Measurements from ENCODE around the gene TP53BP2. TPM values are rescaled to one million over a fixed set of nuclear protein-coding genes. Genes with fewer than 3 reads are reported as not detected.
"Not testable (repeated sequence)": the region's sequence is repeated elsewhere in the genome, so short reads cannot be mapped to it uniquely, and the experiment has no call there.

The TP53BP2 gene
- polyA plus RNA-seq, 1 donor from 2014 or later: 25.2 TPM

DNA sequence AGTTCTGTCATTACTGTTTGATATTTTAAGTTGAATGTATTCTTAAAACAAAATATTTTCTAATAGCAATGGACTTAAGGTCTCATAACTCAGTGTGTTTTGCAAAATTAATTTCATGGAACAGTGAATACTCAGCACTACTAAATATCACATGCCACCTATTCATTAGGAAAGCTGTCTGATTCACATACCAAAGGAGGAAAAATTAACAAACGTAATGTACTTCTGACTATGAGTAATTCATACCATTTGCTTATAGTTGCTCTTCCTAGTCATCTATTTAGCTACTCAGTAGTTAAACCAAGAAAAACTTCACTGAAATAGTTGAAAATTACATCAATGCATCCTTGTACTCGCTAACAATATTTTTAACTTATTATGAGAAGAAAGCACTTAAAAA lies 35.2 kb downstream of the TP53BP2 start:
- Histone ChIP-seq H3K27ac (ENCODE audit: low read length) (no peak overlapping the region), H4K20me1 (ENCODE audit: insufficient read depth) (no peaks in the 10 kb centered on the region), H3K36me3 (ENCODE audit: insufficient read depth, low read length) (peaks cover 9% of the 10 kb centered on the region), H3K27me3 (ENCODE audit: insufficient read depth, low read depth, low read length) (no peaks in the 10 kb centered on the region), H3K9me2 (ENCODE audit: insufficient read depth, low read length) (no peaks in the 10 kb centered on the region), H2AFZ (ENCODE audit: low read depth, low read length) (no peak overlapping the region), H3K9ac (ENCODE audit: low read length) (no peak overlapping the region), H3K4me3 (ENCODE audit: low read length) (no peak overlapping the region), H3K4me2 (ENCODE audit: low read length) (no peak overlapping the region), H3K9me3 (ENCODE audit: low read length) (no peaks in the 10 kb centered on the region), H3K79me2 (replicated peaks; ENCODE audit: insufficient read depth, low read length) (no peaks in the 10 kb centered on the region), H3F3A (ENCODE audit: insufficient read depth, low read length, poor library complexity, severe bottlenecking) (no peaks in the 10 kb centered on the region)
- TF ChIP-seq MXI1 (conservative IDR thresholded peaks at IDR 0.05; ENCODE audit: poor library complexity, severe bottlenecking) (no peak), RAD21 (conservative IDR thresholded peaks at IDR 0.05) (no peak)
- TF ChIP-seq, protein P1, sequence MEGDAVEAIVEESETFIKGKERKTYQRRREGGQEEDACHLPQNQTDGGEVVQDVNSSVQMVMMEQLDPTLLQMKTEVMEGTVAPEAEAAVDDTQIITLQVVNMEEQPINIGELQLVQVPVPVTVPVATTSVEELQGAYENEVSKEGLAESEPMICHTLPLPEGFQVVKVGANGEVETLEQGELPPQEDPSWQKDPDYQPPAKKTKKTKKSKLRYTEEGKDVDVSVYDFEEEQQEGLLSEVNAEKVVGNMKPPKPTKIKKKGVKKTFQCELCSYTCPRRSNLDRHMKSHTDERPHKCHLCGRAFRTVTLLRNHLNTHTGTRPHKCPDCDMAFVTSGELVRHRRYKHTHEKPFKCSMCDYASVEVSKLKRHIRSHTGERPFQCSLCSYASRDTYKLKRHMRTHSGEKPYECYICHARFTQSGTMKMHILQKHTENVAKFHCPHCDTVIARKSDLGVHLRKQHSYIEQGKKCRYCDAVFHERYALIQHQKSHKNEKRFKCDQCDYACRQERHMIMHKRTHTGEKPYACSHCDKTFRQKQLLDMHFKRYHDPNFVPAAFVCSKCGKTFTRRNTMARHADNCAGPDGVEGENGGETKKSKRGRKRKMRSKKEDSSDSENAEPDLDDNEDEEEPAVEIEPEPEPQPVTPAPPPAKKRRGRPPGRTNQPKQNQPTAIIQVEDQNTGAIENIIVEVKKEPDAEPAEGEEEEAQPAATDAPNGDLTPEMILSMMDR (IDR thresholded peaks at IDR 0.05; ENCODE audit: poor library complexity, severe bottlenecking): no peak

DNA sequence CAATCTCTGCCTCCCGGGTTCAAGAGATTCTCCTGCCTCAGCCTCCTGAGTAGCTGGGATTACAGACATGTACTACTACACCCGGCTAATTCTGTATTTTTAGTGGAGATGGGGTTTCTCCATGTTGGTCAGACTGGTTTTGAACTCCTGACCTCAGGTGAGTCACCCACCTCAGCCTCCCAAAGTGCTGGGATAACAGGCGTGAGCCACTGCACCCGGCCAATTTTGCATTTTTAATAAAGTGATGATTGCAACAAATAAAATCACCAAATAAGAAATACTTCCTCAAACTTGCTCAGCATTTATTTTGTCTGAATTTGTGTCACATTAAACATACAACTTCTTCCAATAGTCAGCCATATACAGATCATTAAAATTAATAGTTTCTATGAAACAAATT lies 35.8 kb downstream of the TP53BP2 start:
- not testable (repeated sequence) for H3K79me2 ChIP-seq (replicated peaks; ENCODE audit: insufficient read depth, low read length); H3K27ac ChIP-seq (ENCODE audit: low read length); H3K4me3 ChIP-seq (ENCODE audit: low read length); H3K27me3 ChIP-seq (ENCODE audit: insufficient read depth, low read depth, low read length); H3K36me3 ChIP-seq (ENCODE audit: insufficient read depth, low read length); H4K20me1 ChIP-seq (ENCODE audit: insufficient read depth); H3K9me2 ChIP-seq (ENCODE audit: insufficient read depth, low read length); H3F3A ChIP-seq (ENCODE audit: insufficient read depth, low read length, poor library complexity, severe bottlenecking); H3K9ac ChIP-seq (ENCODE audit: low read length); H2AFZ ChIP-seq (ENCODE audit: low read depth, low read length); H3K4me2 ChIP-seq (ENCODE audit: low read length); H3K9me3 ChIP-seq (ENCODE audit: low read length)

DNA sequence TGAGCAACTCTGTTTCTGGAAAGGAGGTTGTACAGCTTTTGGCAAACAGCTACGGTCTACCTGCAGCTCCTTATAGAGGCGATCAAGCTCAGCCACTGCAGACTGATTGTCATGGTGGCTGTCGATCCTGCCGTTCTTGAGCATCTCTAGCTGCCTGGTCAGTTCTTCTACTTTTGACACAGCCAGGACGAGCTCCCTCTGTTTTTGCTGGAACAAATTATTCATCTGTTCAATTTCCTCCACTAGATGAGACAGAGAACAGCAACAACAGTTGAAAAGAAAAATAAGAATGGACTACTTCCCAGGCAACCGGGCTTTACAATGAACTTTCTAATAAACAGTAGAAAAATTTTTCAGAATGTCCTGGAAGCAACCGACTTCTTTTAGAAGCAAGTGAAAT lies 42.5 kb downstream of the TP53BP2 start:
- Histone ChIP-seq H3K9ac (ENCODE audit: low read length) (no peak overlapping the region), H3K27ac (ENCODE audit: low read length) (no peak overlapping the region), H3K4me3 (ENCODE audit: low read length) (no peak overlapping the region), H3K79me2 (replicated peaks; ENCODE audit: insufficient read depth, low read length) (no peaks in the 10 kb centered on the region), H3K36me3 (ENCODE audit: insufficient read depth, low read length) (peaks cover 9% of the 10 kb centered on the region), H3K9me3 (ENCODE audit: low read length) (no peaks in the 10 kb centered on the region), H3K9me2 (ENCODE audit: insufficient read depth, low read length) (no peaks in the 10 kb centered on the region), H2AFZ (ENCODE audit: low read depth, low read length) (no peak overlapping the region), H3K4me2 (ENCODE audit: low read length) (no peak overlapping the region), H4K20me1 (ENCODE audit: insufficient read depth) (no peaks in the 10 kb centered on the region), H3F3A (ENCODE audit: insufficient read depth, low read length, poor library complexity, severe bottlenecking) (no peaks in the 10 kb centered on the region), H3K27me3 (ENCODE audit: insufficient read depth, low read depth, low read length) (no peaks in the 10 kb centered on the region)
- TF ChIP-seq RAD21 (conservative IDR thresholded peaks at IDR 0.05): no peak
- no peak for TF ChIP-seq EZH2 (IDR thresholded peaks at IDR 0.05; ENCODE audit: borderline replicate concordance, insufficient read depth, low read length, poor library complexity, severe bottlenecking)
- TF ChIP-seq MXI1 (conservative IDR thresholded peaks at IDR 0.05; ENCODE audit: poor library complexity, severe bottlenecking): no peak
- TF ChIP-seq, protein P1 (IDR thresholded peaks at IDR 0.05; ENCODE audit: poor library complexity, severe bottlenecking): no peak

DNA sequence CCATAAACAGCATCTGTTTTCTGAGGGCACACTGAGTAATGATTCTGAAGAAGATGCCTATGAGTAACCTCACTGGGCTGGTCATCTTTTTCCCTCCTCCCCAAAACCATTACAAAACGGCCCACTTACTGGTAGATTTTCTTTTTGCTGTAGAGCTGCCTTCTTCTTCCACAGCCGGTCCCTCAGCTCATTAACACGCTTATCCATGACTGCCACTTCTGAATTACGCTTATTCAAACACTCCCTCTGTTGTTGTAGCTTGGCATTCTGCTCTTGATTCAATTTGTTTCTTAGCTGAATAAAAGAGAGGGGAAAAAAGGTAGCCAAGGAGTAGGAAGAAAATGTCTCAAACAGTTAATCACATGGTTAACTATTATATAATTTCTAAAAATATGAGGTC lies 43.1 kb downstream of the TP53BP2 start:
- Histone ChIP-seq H3K9me3 (ENCODE audit: low read length) (no peaks in the 10 kb centered on the region), H3K9me2 (ENCODE audit: insufficient read depth, low read length) (no peaks in the 10 kb centered on the region), H3K79me2 (replicated peaks; ENCODE audit: insufficient read depth, low read length) (no peaks in the 10 kb centered on the region), H2AFZ (ENCODE audit: low read depth, low read length) (no peak overlapping the region), H3K36me3 (ENCODE audit: insufficient read depth, low read length) (peaks cover 9% of the 10 kb centered on the region), H3K4me2 (ENCODE audit: low read length) (no peak overlapping the region), H4K20me1 (ENCODE audit: insufficient read depth) (no peaks in the 10 kb centered on the region), H3K4me3 (ENCODE audit: low read length) (no peak overlapping the region), H3F3A (ENCODE audit: insufficient read depth, low read length, poor library complexity, severe bottlenecking) (no peaks in the 10 kb centered on the region), H3K9ac (ENCODE audit: low read length) (no peak overlapping the region), H3K27me3 (ENCODE audit: insufficient read depth, low read depth, low read length) (no peaks in the 10 kb centered on the region), H3K27ac (ENCODE audit: low read length) (no peak overlapping the region)
- TF ChIP-seq EP300 (conservative IDR thresholded peaks at IDR 0.05; ENCODE audit: poor library complexity, severe bottlenecking) (no peak), TAF1 (IDR thresholded peaks at IDR 0.05; ENCODE audit: low read depth) (no peak), POLR2AphosphoS5 (IDR thresholded peaks at IDR 0.05) (no peak), SMC3 (conservative IDR thresholded peaks at IDR 0.05; ENCODE audit: poor library complexity) (no peak), RAD21 (conservative IDR thresholded peaks at IDR 0.05) (no peak), MXI1 (conservative IDR thresholded peaks at IDR 0.05; ENCODE audit: poor library complexity, severe bottlenecking) (no peak)
- TF ChIP-seq, protein P1 (IDR thresholded peaks at IDR 0.05; ENCODE audit: poor library complexity, severe bottlenecking): no peak

Measured in neural cell (in vitro differentiated cells).